Mesenchymal stem cell (in vitro differentiated cells and primary cell): ENCODE measurements around the gene TBC1D32.

ENCODE experiments used
- DNase-seq: peaks from one replicate; pipeline ENCODE4 v3.0.0-alpha.2; 2013
- H2AFZ ChIP-seq: one replicate; pipeline ENCODE4 v1.6.1; 2013; ENCODE audit warnings: low read depth, mild to moderate bottlenecking, control low read depth, inconsistent platforms, low read length, moderate library complexity
- H2AK5ac ChIP-seq: 2 replicates; pipeline ENCODE4 v1.6.1; 2013; ENCODE audit warnings: low read length, moderate library complexity, mild to moderate bottlenecking, inconsistent platforms; ENCODE audit not compliant: severe bottlenecking
- H2BK120ac ChIP-seq: one replicate; pipeline ENCODE4 v1.6.1; 2013; ENCODE audit warnings: low read depth, mild to moderate bottlenecking, inconsistent platforms, low read length, moderate library complexity
- H2BK12ac ChIP-seq, 2 experiments: one replicate each; pipeline ENCODE4 v1.6.1; 2013; ENCODE audit warnings: inconsistent platforms in 2 of 2, low read length in 2 of 2, mild to moderate bottlenecking in 2 of 2, moderate library complexity in 2 of 2, control low read depth in 1 of 2
- H2BK15ac ChIP-seq: one replicate; pipeline ENCODE4 v1.6.1; 2013; ENCODE audit warnings: mild to moderate bottlenecking, low read depth, inconsistent platforms; ENCODE audit not compliant: poor library complexity, severe bottlenecking
- H2BK5ac ChIP-seq: 2 replicates; pipeline ENCODE4 v1.6.1; 2013; ENCODE audit warnings: low read depth, mild to moderate bottlenecking, low read length, control low read depth, inconsistent platforms; ENCODE audit not compliant: poor library complexity, severe bottlenecking
- H3K14ac ChIP-seq, 2 experiments: one replicate each; pipeline ENCODE4 v1.6.1; 2013; ENCODE audit warnings: inconsistent platforms in 2 of 2, low read length in 2 of 2, control low read depth in 1 of 2, mild to moderate bottlenecking in 1 of 2, moderate library complexity in 1 of 2
- H3K18ac ChIP-seq, 2 experiments: one replicate each; pipeline ENCODE4 v1.6.1; 2013; ENCODE audit warnings: inconsistent platforms in 2 of 2, low read length in 2 of 2, control low read depth in 1 of 2, low read depth in 1 of 2, mild to moderate bottlenecking in 1 of 2
- H3K23ac ChIP-seq, 2 experiments: one replicate each; pipeline ENCODE4 v1.6.1; 2013; ENCODE audit warnings: inconsistent platforms in 2 of 2, low read length in 2 of 2, mild to moderate bottlenecking in 2 of 2, moderate library complexity in 2 of 2, control low read depth in 1 of 2
- H3K27ac ChIP-seq: 2 replicates; pipeline ENCODE4 v1.5.1; 2013; ENCODE audit warnings: mild to moderate bottlenecking, moderate library complexity, low read length, control low read depth, inconsistent platforms; ENCODE audit not compliant: poor library complexity, severe bottlenecking
- H3K27me3 ChIP-seq, 2 experiments: 2 replicates each; pipeline versions ENCODE4 v1.6.1 to v1.7.0; 2013; ENCODE audit warnings: low read length in 2 of 2, mild to moderate bottlenecking in 2 of 2, moderate library complexity in 2 of 2, control low read depth in 1 of 2, inconsistent platforms in 1 of 2; ENCODE audit not compliant: control insufficient read depth in 1 of 2, insufficient read depth in 1 of 2
- H3K36me3 ChIP-seq, 2 experiments: 2 replicates each; pipeline versions ENCODE4 v1.6.1 to v1.7.0; 2013; ENCODE audit warnings: low read length in 2 of 2, control low read depth in 1 of 2, inconsistent platforms in 1 of 2, low read depth in 1 of 2, mild to moderate bottlenecking in 1 of 2; ENCODE audit not compliant: insufficient read depth in 2 of 2, control insufficient read depth in 1 of 2
- H3K4ac ChIP-seq, 2 experiments: one replicate each; pipeline ENCODE4 v1.6.1; 2013; ENCODE audit warnings: inconsistent platforms in 2 of 2, low read length in 2 of 2, mild to moderate bottlenecking in 2 of 2, moderate library complexity in 2 of 2, control low read depth in 1 of 2, low read depth in 1 of 2
- H3K4me1 ChIP-seq: 2 replicates; pipeline ENCODE4 v1.6.1; 2013; ENCODE audit warnings: low read depth, low read length, control low read depth; ENCODE audit not compliant: control insufficient read depth, insufficient read depth
- H3K4me2 ChIP-seq: 2 replicates; pipeline ENCODE4 v1.6.1; 2013; ENCODE audit warnings: low read length, mild to moderate bottlenecking, inconsistent platforms; ENCODE audit not compliant: poor library complexity, severe bottlenecking
- H3K4me3 ChIP-seq, 2 experiments: 2 replicates each; pipeline versions ENCODE4 v1.5.1 to v1.7.0; 2013; ENCODE audit warnings: low read length in 2 of 2, mild to moderate bottlenecking in 2 of 2, control low read depth in 1 of 2, low read depth in 1 of 2; ENCODE audit not compliant: insufficient read depth in 1 of 2
- H3K79me1 ChIP-seq: replicated peaks from 2 replicates; pipeline ENCODE4 v1.6.1; 2013; ENCODE audit warnings: mild to moderate bottlenecking, control low read depth, low read length, inconsistent platforms; ENCODE audit not compliant: poor library complexity, severe bottlenecking
- H3K9ac ChIP-seq: 2 replicates; pipeline ENCODE4 v1.7.0; 2013; ENCODE audit warnings: mild to moderate bottlenecking, low read length, moderate library complexity
- H3K9me3 ChIP-seq: 2 replicates; pipeline ENCODE4 v1.7.0; 2013; ENCODE audit warnings: mild to moderate bottlenecking, low read length; ENCODE audit not compliant: control insufficient read depth
- H4K8ac ChIP-seq: one replicate; pipeline ENCODE4 v1.6.1; 2013; ENCODE audit warnings: inconsistent platforms, mild to moderate bottlenecking, low read length, moderate library complexity
- H4K91ac ChIP-seq: one replicate; pipeline ENCODE4 v1.6.1; 2013; ENCODE audit warnings: mild to moderate bottlenecking, low read length, inconsistent platforms
- WGBS: methylation state at CpG from one replicate; pipeline ENCODE4 v1.1.7; 2013; ENCODE audit warnings: mixed read lengths; 5-methylcytosine and 5-hydroxymethylcytosine counted together

The TBC1D32 gene

DNA sequence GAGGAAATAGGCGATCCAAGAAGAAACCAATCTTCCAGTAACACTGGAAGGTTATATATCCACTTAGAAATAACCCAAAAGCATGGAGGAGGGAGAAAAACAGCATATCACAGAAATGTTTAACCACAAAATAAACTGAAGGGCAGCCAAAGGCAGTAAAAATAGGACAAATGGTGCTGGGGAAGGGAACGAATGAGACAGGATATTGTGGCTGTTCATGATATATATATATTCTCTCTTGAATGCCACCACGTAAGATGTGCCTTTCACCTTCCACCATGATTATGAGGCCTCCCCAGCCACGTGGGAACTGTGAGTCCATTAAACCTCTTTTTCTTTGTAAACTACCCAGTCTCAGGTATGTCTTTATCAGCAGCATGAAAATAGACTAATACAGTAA is 162.4 kb downstream of the TBC1D32 start:
- no peak overlapping the region for H2AFZ ChIP-seq
- H3K4me3 ChIP-seq = no peak overlapping the region
- no peak overlapping the region for H4K8ac ChIP-seq
- H3K27me3 ChIP-seq = no peaks in the 10 kb centered on the region
- WGBS = no CpG with 5 or more reads among the region's 4 CpGs
- no peak overlapping the region for H3K23ac ChIP-seq
- no peak for DNase-seq
- no peak overlapping the region for H2BK15ac ChIP-seq
- H3K4me2 ChIP-seq = no peak overlapping the region
- no peaks in the 10 kb centered on the region for H3K79me1 ChIP-seq
- H3K36me3 ChIP-seq = no peaks in the 10 kb centered on the region
- H2BK120ac ChIP-seq = no peak overlapping the region
- H3K9ac ChIP-seq = no peak overlapping the region
- H2BK5ac ChIP-seq = no peak overlapping the region
- no peak overlapping the region for H2BK12ac ChIP-seq
- no peak overlapping the region for H3K27ac ChIP-seq
- no peaks in the 10 kb centered on the region for H3K9me3 ChIP-seq
- no peak overlapping the region for H2AK5ac ChIP-seq
- no peak overlapping the region for H3K18ac ChIP-seq
- H4K91ac ChIP-seq = no peak overlapping the region
- H3K4ac ChIP-seq = no peak overlapping the region
- no peaks in the 10 kb centered on the region for H3K4me1 ChIP-seq
- no peak overlapping the region for H3K14ac ChIP-seq

DNA sequence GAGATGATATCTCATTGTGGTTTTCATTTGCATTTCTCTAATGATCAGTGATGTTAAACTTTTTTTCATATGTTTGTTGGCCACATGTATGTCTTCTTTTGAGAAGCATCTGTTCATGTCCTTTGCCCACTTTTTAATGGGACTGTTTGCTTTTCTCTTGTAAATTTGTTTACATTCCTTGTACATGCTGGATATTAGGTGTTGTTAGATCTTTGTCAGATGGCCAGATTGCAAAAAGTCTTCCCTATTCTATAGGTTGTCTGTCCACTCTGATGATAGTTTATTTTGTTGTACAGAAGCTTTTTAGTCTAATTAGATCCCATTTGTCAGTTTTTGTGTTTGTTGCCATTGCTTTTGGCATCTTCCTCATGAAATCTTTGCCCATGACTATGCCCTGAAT is 172.4 kb downstream of the TBC1D32 start:
- H3K27me3 ChIP-seq = no peaks in the 10 kb centered on the region
- no peak overlapping the region for H3K27ac ChIP-seq
- H2BK15ac ChIP-seq = no peak overlapping the region
- no peak overlapping the region for H3K4me2 ChIP-seq
- H2BK5ac ChIP-seq = no peak overlapping the region
- H2BK12ac ChIP-seq = no peak overlapping the region
- no peak overlapping the region for H3K18ac ChIP-seq
- H2BK120ac ChIP-seq = no peak overlapping the region
- H3K79me1 ChIP-seq = no peaks in the 10 kb centered on the region
- H3K4ac ChIP-seq = no peak overlapping the region
- no peak overlapping the region for H4K91ac ChIP-seq
- H3K23ac ChIP-seq = no peak overlapping the region
- no peak for DNase-seq
- H4K8ac ChIP-seq = no peak overlapping the region
- peaks cover 12% of the 10 kb centered on the region for H3K9me3 ChIP-seq
- no peak overlapping the region for H3K4me3 ChIP-seq
- H3K9ac ChIP-seq = no peak overlapping the region
- H3K36me3 ChIP-seq = peaks cover 0 to 25% of the 10 kb centered on the region in 2 experiments
- no peak overlapping the region for H2AK5ac ChIP-seq
- H3K4me1 ChIP-seq = no peaks in the 10 kb centered on the region
- H3K14ac ChIP-seq = no peak overlapping the region
- no peak overlapping the region for H2AFZ ChIP-seq

DNA sequence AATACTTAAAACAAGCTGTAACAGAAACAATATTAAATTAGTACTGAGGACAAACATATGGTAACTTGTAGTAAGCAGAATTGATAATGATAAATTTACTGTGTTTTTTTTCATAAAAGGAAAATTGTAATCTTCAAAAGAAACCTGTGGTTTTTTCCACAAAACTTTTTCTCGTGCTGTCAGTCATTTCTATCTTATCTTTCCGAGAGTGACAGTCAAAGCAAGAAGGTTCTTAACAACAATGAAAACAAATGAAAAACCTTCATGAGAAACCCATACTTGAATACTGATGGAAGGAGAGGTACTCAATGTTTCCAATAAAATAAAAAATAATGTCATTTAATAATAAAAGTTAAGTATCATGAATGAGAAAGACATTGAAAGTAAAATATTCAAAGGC is 174.0 kb downstream of the TBC1D32 start:
- Histone ChIP-seq H2BK120ac (no peak overlapping the region), H2AFZ (no peak overlapping the region), H3K27ac (no peak overlapping the region), H4K91ac (no peak overlapping the region), H2BK12ac (no peak overlapping the region), H3K23ac (no peak overlapping the region), H3K9me3 (peaks cover 16% of the 10 kb centered on the region), H3K4me2 (no peak overlapping the region), H2AK5ac (no peak overlapping the region), H3K27me3 (no peaks in the 10 kb centered on the region), H2BK5ac (no peak overlapping the region), H3K9ac (no peak overlapping the region), H3K4ac (no peak overlapping the region), H2BK15ac (no peak overlapping the region), H3K79me1 (no peaks in the 10 kb centered on the region), H3K14ac (no peak overlapping the region), H4K8ac (no peak overlapping the region), H3K36me3 (peaks cover 0 to 26% of the 10 kb centered on the region in 2 experiments), H3K4me1 (no peaks in the 10 kb centered on the region), H3K4me3 (no peak overlapping the region), H3K18ac (no peak overlapping the region)
- no CpG with 5 or more reads among the region's 2 CpGs for WGBS
- DNase-seq = no peak

DNA sequence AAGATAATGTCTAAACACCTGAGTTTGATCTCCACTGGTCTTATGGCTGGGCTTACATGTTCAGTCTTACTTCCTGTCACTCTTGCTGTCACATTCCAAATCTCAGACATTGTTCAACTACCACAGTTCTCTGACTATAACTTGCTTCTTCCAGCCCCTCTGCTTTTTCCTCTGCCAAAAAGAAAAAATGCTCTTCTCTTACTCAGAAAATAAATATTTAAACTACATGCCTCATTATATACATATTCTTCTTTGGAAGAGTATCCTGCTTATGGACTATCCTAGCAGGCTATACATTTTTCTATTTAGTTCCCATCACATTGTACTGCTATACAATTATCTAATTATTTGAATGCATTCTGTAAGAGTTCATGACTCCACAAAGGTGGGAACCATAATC is 175.4 kb downstream of the TBC1D32 start:
- no peak overlapping the region for H2AFZ ChIP-seq
- H2BK15ac ChIP-seq = no peak overlapping the region
- H4K8ac ChIP-seq = no peak overlapping the region
- H3K4me2 ChIP-seq = no peak overlapping the region
- H3K36me3 ChIP-seq = peaks cover 4 to 29% of the 10 kb centered on the region in 2 experiments
- H3K9ac ChIP-seq = no peak overlapping the region
- no peak overlapping the region for H3K18ac ChIP-seq
- no peak overlapping the region for H2BK5ac ChIP-seq
- H2AK5ac ChIP-seq = no peak overlapping the region
- no peak overlapping the region for H3K23ac ChIP-seq
- DNase-seq = no peak
- H3K9me3 ChIP-seq = peaks cover 23% of the 10 kb centered on the region
- H3K4me3 ChIP-seq = no peak overlapping the region
- H3K4ac ChIP-seq = no peak overlapping the region
- H3K27ac ChIP-seq = no peak overlapping the region
- H3K4me1 ChIP-seq = no peaks in the 10 kb centered on the region
- H4K91ac ChIP-seq = no peak overlapping the region
- no peak overlapping the region for H2BK120ac ChIP-seq
- no peak overlapping the region for H2BK12ac ChIP-seq
- no peaks in the 10 kb centered on the region for H3K27me3 ChIP-seq
- H3K79me1 ChIP-seq = no peaks in the 10 kb centered on the region
- no peak overlapping the region for H3K14ac ChIP-seq
